HG02763 (cell line): ENCODE measurements around the gene B3GNT8.
"Not testable (repeated sequence)": the region's sequence is repeated elsewhere in the genome, so short reads cannot be mapped to it uniquely, and the experiment has no call there.

ENCODE experiments used
- ATAC-seq: cut with Tn5 transposase; IDR thresholded peaks from one replicate; pipeline ENCODE4 v1.9.1; 2021; ENCODE audit warnings: mild to moderate bottlenecking, moderate library complexity; ENCODE audit not compliant: unreplicated experiment

B3GNT8 gene

DNA sequence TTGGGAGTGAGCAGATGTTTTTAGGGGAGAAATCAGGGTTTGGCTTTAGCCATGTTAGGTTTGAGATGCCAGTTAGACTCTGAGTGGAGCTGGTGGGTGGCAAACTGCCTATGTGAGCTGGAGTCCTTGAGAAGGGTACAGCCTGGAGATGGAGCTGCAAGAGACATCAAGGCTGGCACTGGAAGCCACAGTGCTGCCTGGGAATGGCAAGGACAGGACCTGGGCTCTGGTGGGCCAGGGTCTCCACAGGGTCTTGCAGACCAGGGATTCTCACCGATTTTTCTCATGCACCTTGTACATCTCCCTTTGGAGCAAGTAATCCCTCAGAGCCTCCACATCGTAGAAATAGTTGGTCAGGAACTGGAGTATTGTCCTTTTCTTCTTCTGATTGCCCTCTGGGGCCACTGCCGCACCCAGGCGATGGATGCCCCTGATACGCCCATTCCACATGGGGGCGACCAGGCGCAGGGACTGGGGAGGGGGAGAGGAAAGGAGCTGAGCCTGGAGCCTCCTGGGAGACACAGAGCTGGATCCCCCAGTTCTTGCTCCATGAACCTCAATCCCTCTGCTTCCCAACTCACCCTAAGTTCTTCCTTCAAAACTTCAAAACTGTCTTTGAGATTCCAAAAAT lies 10.9 kb upstream of the B3GNT8 start:
- ATAC-seq, result no peak

DNA sequence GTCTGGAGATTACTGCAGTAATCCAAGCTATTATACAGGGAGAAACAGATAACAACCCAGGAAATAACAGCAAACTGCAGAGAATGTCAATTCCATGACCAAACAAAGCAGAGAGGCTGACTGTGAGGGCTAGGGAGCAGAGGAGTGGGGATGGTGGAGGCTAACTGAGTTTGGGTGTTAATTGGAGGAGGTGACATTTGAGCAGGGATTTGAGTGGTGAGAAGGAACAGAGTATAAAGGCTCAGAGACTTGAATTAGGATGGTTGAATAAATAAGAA lies 9.4 kb upstream of the B3GNT8 start:
- ATAC-seq, result no peak

DNA sequence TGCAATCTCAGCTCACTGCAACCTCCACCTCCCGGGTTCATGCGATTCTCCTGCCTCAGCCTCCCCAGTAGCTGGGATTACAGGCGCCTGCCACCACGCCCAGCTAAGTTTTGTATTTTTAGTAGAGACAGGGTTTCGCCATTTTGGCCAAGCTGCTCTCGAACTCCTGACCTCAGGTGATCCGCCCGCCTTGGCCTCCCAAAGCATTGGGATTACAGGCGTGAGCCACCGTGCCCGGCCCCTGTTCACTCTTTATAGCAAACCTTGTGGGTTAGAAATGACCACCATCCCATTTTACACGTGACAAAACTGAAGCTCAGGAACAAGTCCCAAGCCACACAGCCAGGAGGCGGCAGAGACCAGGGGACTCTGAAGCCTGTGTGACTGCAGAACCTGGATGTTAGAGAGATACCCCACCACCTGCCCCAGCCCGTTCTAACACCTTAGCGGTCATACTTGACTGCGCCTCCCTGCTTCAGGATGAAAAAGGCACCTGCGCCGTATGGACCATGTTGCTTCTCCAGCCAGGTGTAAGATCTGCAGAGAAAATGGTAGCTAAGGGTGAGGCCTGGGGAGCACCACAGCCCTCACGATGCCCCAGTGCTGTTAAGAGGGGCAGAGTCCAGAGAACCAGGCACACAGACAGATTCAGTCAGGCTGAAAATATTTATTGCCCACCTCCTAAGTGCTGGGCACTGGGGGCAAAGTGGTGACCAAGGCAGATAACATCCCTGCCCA lies 8.9 kb upstream of the B3GNT8 start:
- ATAC-seq, result no peak

DNA sequence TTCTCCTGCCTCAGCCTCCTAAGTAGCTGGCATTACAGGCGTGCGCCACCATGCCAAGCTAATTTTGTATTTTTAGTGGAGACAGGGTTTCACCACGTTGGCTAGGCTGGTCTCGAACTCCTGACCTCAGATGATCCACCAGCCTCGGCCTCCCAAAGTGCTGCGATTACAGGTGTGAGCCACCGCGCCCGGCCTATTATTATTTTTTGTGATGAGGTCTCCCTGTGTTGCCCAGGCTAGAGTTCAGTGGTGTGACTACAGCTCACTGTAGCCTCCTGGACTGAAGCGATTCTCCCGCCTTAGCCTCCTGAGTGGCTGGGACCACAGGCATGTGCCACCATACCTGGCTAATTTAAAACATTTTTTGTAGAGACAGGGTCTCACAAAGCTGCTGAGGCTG lies 8.2 kb upstream of the B3GNT8 start:
- ATAC-seq, result not testable (repeated sequence)

DNA sequence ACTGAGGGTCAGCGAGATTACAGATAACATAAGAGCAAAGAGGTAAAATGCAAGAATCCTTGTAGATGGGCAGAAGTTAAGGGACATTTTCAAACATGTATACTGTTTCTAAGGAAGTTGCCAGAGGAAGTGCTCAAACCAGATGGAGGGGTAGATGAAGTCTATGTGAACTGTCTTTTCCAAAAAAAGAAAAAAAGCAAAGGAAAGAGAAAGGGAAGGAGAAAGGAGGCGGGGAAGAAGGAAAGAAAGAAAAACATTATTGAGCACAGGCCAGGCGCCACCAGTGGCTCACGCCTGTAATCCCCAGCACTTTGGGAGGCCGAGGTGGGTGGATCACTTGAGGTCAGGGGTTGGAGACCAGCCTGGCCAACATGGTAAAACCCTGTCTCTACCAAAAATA lies 7.3 kb upstream of the B3GNT8 start:
- no peak for ATAC-seq

GRCh38 chr19:41433171-41433570 lies 6.0 kb upstream of the B3GNT8 start:
- ATAC-seq, result no peak

GRCh38 chr19:41431426-41432386 lies 4.5 kb upstream of the B3GNT8 start:
- no peak for ATAC-seq

DNA sequence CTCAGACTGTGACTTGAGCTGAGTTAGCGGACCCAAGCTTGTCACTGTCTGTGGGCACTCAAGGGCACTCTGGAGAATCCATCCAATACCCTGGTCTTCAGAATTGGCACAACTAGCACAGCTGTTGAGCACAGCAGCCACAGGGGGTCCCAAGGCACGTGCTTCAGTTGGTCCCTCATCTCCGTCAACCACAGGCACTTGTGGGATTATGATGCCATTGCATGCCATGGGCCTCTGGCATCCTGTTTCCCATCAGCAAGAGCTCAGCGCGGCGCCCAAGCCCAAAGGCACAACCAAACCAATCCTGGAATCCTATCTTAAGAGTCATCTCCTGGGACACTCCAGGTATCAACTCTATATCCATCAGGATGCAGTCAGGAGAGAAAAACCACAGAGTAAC lies 3.7 kb upstream of the B3GNT8 start:
- no peak for ATAC-seq

DNA sequence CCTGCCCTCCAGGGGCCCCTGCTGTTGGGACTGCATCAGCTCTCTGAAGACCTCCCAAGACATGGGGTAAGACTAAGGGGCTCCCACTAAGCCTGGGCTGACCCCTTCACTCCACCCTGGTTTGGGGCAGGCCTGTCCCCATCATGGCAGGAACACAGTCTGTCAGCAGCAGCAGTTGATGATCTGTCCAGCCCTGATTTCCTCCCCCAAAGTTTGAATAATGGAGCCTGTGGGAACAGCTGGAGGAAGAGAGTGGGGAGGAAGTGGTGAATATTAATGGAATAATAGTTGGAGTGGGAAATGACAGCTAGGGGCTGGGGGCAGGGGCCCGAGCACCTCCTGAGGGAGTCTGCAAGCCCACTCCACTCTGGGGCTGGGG lies 1.3 kb upstream of the B3GNT8 start:
- ATAC-seq, result no peak

DNA sequence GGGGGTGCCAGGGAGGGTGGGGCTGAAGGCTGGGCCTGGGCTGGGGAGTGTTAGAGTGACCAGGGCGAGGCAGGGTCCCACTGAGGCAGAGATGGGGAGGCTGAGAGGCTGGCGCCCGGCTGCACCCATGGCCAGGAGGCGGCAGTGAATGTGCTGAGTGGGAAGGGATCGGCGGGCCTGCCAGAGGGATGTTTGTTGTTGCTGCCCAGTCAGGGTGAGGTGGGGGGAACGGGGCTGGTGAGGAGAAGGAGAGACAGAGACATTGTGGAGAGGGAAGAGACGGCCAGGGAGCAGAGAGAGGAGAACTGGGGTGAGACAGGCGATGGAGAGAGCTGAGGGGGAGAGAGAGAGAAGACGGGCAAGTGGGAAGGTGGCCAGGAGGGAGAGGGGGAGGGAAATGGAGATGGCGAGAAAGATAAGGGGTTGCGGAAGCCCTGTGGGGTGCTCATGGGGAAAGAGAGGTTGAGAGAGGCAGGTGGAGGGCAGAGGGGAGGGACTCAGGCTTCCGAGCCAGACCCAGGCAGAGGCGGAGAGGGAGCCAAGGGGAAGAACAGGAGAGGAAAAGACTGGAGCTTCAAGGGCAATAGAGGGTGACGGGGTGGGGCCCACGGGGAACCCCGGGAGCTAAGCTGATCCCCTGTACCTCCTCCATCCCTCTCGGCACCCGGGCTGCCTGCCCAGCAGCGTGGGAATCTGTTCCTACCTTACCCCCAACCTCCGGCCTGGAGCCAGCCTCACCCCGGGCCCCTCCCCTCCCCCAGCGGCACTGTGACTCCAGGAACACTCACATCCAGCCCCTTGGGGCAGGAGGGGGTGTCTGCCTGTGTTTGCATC lies 690 bp upstream of the B3GNT8 start:
- ATAC-seq, result no peak

DNA sequence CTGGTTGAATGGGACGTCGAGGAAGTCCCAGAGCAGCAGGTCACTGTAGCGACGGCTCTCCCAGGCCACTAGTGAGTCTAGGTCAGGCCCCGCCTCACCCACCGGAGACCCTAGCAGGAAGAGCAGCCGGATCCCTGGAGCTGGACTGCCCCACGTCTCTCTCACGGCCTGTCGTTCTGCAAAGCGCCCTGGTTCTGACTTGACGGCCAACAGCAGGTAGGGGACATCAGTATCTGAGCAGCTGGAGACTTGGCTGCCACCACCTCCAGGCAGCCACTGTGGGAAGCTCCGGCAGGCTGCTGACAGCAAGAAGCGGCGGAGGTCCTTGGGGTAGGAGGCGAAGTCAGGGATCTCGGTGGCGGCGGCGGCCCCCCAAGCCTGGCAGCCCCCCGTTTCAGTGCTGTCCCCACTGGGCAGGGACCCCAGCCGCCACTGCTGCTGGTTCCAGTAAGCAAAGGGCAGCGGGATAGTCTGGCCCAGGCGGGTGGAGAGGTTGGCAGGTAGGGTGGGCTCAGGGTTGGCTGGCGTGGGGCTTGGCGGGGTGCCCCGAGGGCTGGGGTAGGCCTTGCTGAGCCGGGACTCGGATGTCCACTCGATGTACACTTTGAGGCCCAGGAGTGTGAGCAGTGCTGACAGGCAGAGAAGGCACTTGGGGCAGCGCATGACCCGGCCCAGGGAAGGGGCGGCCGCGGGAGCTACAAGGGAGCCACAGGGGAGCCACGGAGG lies 895 bp downstream of the B3GNT8 start:
- ATAC-seq, result no peak

GRCh38 chr19:41425174-41426115 lies 1.7 kb downstream of the B3GNT8 start:
- no peak for ATAC-seq

- ATAC-seq, result no peak
These were observed 2.6 kb downstream of the B3GNT8 start for GRCh38 chr19:41424335-41425173.

DNA sequence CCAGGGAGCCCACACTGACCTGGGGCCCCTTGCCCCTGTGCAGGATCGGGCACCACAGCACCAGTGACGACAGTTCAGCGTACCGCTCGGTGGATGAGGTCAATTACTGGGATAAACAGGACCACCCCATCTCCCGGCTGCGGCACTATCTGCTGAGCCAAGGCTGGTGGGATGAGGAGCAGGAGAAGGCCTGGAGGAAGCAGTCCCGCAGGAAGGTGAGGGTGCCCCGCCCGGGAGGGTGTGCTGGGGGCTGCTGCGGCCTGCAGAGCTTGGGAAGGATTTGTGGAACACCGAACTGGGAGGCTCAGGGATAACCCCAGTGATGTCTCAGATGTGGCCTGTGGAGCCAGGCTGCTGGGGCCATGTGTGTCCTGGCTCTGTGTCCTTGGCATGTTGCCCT lies 4.2 kb downstream of the B3GNT8 start:
- no peak for ATAC-seq

DNA sequence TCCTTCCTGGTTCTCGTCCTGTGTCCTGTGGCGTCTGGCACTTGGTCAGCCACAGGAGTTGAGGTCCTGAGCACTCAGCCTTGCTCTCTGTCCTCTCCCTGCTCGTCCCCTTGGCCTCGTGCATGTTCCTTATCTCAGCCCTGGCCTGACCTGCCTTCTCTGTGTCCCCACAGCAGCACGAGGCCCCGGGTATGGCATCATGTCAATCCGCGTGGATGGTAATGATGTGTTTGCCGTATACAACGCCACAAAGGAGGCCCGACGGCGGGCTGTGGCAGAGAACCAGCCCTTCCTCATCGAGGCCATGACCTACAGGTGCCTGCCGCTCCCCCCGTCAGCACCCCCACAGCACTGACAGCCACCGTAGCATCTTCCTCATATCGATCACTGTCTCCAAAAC lies 4.7 kb downstream of the B3GNT8 start:
- ATAC-seq, result no peak

- ATAC-seq, result no peak
These were observed 5.2 kb downstream of the B3GNT8 start for GRCh38 chr19:41421973-41422372.

GRCh38 chr19:41421314-41421713 lies 5.9 kb downstream of the B3GNT8 start:
- no peak for ATAC-seq

DNA sequence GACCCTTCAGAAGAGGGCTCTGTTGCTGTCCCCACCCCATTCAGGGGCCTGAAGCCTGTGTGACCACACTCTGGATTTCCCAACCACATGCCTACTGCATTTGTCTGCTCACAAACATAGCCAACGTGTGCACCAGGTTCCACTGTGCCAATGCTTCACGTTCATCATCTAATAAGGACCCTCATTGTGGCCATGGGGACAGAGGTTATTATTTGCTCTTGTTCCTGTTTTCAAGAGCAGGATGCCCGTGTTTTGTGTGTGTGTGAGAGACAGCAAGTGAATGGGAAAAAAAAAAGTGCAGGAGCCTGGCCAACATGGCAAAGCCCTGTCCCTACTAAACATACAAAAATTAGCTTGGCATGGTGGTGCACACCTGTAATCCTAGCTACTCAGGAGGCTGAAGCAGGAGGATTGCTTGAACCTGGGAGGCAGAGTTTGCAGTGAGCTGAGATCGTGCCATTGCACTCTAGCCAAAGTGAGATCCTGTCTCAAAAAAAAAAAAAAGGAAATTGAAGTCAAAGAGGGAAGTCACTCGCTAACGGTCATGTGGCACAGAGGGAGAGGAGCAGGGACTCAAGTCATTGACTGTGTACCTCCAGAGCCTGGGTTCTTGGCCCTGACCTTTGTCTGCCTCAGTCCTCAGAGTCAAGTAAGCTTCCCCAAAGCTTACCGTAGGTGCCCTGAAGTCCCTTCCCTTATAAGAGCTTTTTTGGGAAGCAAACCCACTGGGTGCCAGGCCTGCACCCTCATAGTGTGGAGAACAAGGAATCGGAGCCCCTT lies 6.9 kb downstream of the B3GNT8 start:
- ATAC-seq, result no peak
